Ovary (tissue), 3 donors: Measurements from ENCODE around the gene GP5.

Source experiments
- EP300 ChIP-seq: sonication (generic); formaldehyde crosslinking; IDR thresholded peaks from one replicate; pipeline ENCODE4 v1.6.1; 2017; ENCODE audit warnings: antibody characterized with exemption
- POLR2A ChIP-seq: fragments of 450-650 bp; IDR thresholded peaks from one replicate; pipeline ENCODE4 v1.6.1; 2017; ENCODE audit warnings: antibody characterized with exemption, mild to moderate bottlenecking, moderate library complexity
- TF ChIP-seq, protein P1 (sequence below), 3 donors: fragments of 450-650 bp in 2 of 3; fragments of 200-600 bp in 1 of 3; IDR thresholded peaks; one replicate each; pipeline versions ENCODE4 v1.5.1 to v1.8.0; 2016 to 2022; ENCODE audit warnings: antibody characterized with exemption in 3 of 3, mild to moderate bottlenecking in 1 of 3
- donor health status: DM: no; HTN: no; CAD: no.

- TF ChIP-seq, protein P1, sequence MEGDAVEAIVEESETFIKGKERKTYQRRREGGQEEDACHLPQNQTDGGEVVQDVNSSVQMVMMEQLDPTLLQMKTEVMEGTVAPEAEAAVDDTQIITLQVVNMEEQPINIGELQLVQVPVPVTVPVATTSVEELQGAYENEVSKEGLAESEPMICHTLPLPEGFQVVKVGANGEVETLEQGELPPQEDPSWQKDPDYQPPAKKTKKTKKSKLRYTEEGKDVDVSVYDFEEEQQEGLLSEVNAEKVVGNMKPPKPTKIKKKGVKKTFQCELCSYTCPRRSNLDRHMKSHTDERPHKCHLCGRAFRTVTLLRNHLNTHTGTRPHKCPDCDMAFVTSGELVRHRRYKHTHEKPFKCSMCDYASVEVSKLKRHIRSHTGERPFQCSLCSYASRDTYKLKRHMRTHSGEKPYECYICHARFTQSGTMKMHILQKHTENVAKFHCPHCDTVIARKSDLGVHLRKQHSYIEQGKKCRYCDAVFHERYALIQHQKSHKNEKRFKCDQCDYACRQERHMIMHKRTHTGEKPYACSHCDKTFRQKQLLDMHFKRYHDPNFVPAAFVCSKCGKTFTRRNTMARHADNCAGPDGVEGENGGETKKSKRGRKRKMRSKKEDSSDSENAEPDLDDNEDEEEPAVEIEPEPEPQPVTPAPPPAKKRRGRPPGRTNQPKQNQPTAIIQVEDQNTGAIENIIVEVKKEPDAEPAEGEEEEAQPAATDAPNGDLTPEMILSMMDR (IDR thresholded peaks at IDR 0.05): no peak
- no peak for TF ChIP-seq POLR2A
- no peak for TF ChIP-seq EP300
These were observed 25.9 kb upstream of the GP5 start for GRCh38 chr3:194424953-194425352.
